Bronchial epithelial cell (primary cell): ENCODE data around the gene TRABD2B. TPM values are rescaled to one million over a fixed set of nuclear protein-coding genes. Genes with fewer than 3 reads are reported as not detected.

ENCODE experiments used
- DNase-seq: peaks from one replicate; pipeline ENCODE4 v3.0.0-alpha.2; 2010; ENCODE audit warnings: low read depth
- FAIRE-seq: peaks from 2 replicates; lab custom pipeline; 2011; peaks lifted over from hg19 to GRCh38; lab: Jason Lieb, UNC
- H3K27me3 ChIP-seq: 2 replicates; pipeline ENCODE4 v1.5.1; 2011; ENCODE audit warnings: low read length; ENCODE audit not compliant: control insufficient read depth, insufficient read depth
- H3K36me3 ChIP-seq: 2 replicates; pipeline ENCODE4 v1.5.1; 2011; ENCODE audit warnings: low read length; ENCODE audit not compliant: control insufficient read depth, insufficient read depth
- H3K4me3 ChIP-seq: 2 replicates; pipeline ENCODE4 v1.5.1; 2011; ENCODE audit warnings: mild to moderate bottlenecking, low read depth, low read length, control low read depth
- total RNA-seq: library from RNA; depleted of rRNA; stranded (reverse); fragments of >200 nt; gene quantifications from 2 replicates; pipeline ENCODE4 v1.2.1, GENCODE V29; 2014
- TF ChIP-seq, protein P1 (sequence below): IDR thresholded peaks from 2 replicates; pipeline ENCODE4 v1.5.1; 2011; ENCODE audit warnings: mild to moderate bottlenecking, moderate library complexity, low read length, control low read depth, inconsistent platforms; ENCODE audit not compliant: insufficient read depth, severe bottlenecking

TRABD2B gene
- total RNA-seq, 1 donor from 2014 or later, result under 0.01 TPM

GRCh38 chr1:47867438-47868347 lies 129.5 kb downstream of the TRABD2B start:
- Histone ChIP-seq H3K4me3 (no peak overlapping the region), H3K27me3 (no peaks in the 10 kb centered on the region), H3K36me3 (no peaks in the 10 kb centered on the region)
- no peak for DNase-seq
- FAIRE-seq, result no peak
- TF ChIP-seq, protein P1, sequence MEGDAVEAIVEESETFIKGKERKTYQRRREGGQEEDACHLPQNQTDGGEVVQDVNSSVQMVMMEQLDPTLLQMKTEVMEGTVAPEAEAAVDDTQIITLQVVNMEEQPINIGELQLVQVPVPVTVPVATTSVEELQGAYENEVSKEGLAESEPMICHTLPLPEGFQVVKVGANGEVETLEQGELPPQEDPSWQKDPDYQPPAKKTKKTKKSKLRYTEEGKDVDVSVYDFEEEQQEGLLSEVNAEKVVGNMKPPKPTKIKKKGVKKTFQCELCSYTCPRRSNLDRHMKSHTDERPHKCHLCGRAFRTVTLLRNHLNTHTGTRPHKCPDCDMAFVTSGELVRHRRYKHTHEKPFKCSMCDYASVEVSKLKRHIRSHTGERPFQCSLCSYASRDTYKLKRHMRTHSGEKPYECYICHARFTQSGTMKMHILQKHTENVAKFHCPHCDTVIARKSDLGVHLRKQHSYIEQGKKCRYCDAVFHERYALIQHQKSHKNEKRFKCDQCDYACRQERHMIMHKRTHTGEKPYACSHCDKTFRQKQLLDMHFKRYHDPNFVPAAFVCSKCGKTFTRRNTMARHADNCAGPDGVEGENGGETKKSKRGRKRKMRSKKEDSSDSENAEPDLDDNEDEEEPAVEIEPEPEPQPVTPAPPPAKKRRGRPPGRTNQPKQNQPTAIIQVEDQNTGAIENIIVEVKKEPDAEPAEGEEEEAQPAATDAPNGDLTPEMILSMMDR, result no peak

GRCh38 chr1:47866601-47867437 lies 130.4 kb downstream of the TRABD2B start:
- FAIRE-seq, result no peak
- TF ChIP-seq, protein P1, result no peak
- H3K4me3 ChIP-seq, result no peak overlapping the region

GRCh38 chr1:47865881-47866535 lies 131.2 kb downstream of the TRABD2B start:
- Histone ChIP-seq H3K36me3 (no peaks in the 10 kb centered on the region), H3K4me3 (no peak overlapping the region), H3K27me3 (no peaks in the 10 kb centered on the region)
- TF ChIP-seq, protein P1, result no peak
- FAIRE-seq (no peak), DNase-seq (no peak)

More at GRCh38 chr1:47866601-47867437, 130.4 kb downstream of the TRABD2B start:
- no peak for DNase-seq
- Histone ChIP-seq H3K27me3 (no peaks in the 10 kb centered on the region), H3K36me3 (no peaks in the 10 kb centered on the region)

DNA sequence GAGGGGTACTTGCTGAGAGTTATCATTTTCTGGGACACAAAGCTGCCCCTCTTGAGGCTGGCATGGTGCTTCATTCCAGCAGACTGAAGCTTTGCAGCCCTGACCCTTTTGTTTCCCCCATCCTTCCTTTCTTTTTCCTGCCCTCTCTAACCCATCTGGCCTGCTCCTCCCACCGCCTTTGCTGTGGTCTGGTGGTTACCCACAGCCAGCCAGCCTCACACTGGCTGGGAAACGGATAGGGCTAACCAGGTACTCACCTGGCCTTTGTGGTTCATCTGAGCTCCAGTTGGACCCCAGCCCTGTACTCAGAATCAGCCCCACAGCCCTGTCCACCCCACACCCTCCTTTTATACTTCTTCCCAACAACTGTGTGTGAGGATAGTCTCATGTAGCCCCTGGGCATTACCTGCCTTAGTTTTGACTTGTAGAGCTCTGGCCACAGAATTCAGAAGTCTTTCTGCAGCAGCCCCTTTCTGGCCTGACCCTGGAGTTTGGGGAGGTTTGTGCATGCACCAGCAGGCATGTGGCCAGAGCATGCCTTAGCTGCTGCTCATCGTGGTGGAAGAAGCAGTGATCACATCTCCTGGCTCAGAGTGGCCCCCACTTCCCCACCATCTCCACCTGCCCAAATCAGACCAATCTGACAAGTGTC lies 138.0 kb downstream of the TRABD2B start:
- H3K36me3 ChIP-seq, result no peaks in the 10 kb centered on the region
- TF ChIP-seq, protein P1, result no peak
- DNase-seq (peak; percentile 32), FAIRE-seq (peak; percentile 55)
- H3K4me3 ChIP-seq, result no peak overlapping the region
- H3K27me3 ChIP-seq, result no peaks in the 10 kb centered on the region

DNA sequence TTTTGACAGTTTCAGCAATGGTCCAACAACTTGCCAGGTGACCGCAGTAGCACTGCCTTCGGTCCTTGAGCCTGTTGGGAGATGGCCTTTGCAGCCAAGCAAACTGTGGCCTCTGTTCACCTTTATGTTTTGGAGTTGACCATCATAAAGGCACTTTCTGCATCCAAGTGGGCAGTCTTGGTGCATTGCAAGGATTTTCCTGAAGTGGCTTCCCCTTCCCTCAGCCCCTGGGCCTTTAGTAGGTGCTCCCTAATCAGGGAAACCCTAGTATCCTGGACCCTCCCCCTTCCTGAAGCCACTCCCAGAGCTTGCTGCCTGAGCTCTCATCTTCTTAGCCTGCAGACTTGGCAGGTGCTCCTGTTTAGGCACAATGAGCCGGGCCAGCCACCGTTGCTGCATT lies 140.2 kb downstream of the TRABD2B start:
- FAIRE-seq, result no peak
- H3K27me3 ChIP-seq, result no peaks in the 10 kb centered on the region
- TF ChIP-seq, protein P1, result no peak

More for the DNA sequence above, 140.2 kb downstream of the TRABD2B start:
- DNase-seq, result no peak
- no peak overlapping the region for H3K4me3 ChIP-seq
- H3K36me3 ChIP-seq, result no peaks in the 10 kb centered on the region
